HL-60 (cell line): ENCODE data around the gene TSPEAR.

ENCODE experiments used
- DNase-seq, 2 experiments: peaks; one replicate each; pipeline ENCODE4 v3.0.0-alpha.2; 2010 to 2020; ENCODE audit warnings: low read depth in 1 of 2, low spot score in 1 of 2
- H3K27ac ChIP-seq: fragments of 250-450 bp; sonication (Bioruptor Pico); replicated peaks from 2 replicates; pipeline ENCODE4 v1.5.1; 2020; ENCODE audit warnings: mild to moderate bottlenecking, moderate library complexity
- H3K27me3 ChIP-seq: fragments of 250-450 bp; sonication (Bioruptor Pico); 2 replicates; pipeline ENCODE4 v1.5.1; 2021; ENCODE audit warnings: mild to moderate bottlenecking, moderate library complexity; ENCODE audit not compliant: insufficient read depth, poor library complexity, severe bottlenecking
- H3K4me3 ChIP-seq: replicated peaks from 2 replicates; pipeline ENCODE4 v1.5.1; 2011; ENCODE audit warnings: mild to moderate bottlenecking, control low read depth, low read length; ENCODE audit not compliant: insufficient read depth
- CTCF ChIP-seq: IDR thresholded peaks from one replicate; pipeline ENCODE4 v1.5.1; 2011; ENCODE audit warnings: low read length, control low read depth, inconsistent platforms; ENCODE audit not compliant: insufficient read depth
- GABPA ChIP-seq: IDR thresholded peaks from 2 replicates; pipeline ENCODE4 v1.6.1; 2012; ENCODE audit warnings: low read depth
- POLR2AphosphoS5 ChIP-seq: IDR thresholded peaks from 2 replicates; pipeline ENCODE4 v1.6.1; 2012; ENCODE audit warnings: low read depth
- REST ChIP-seq: IDR thresholded peaks from 2 replicates; pipeline ENCODE4 v1.6.1; 2012; ENCODE audit warnings: low read depth; ENCODE audit not compliant: insufficient replicate concordance
- SPI1 ChIP-seq: IDR thresholded peaks from 2 replicates; pipeline ENCODE4 v1.6.1; 2012; ENCODE audit warnings: low read depth, mild to moderate bottlenecking, borderline replicate concordance

TSPEAR gene

GRCh38 chr21:44498280-44499210 is 212.8 kb downstream of the TSPEAR start:
- no peak overlapping the region for H3K4me3 ChIP-seq
- DNase-seq, result no peak
- H3K27me3 ChIP-seq, result no peaks in the 10 kb centered on the region
- H3K27ac ChIP-seq, result no peak overlapping the region
- TF ChIP-seq REST (no peak), SPI1 (no peak), GABPA (no peak), CTCF (no peak)

GRCh38 chr21:44497703-44498126 is 213.7 kb downstream of the TSPEAR start:
- Histone ChIP-seq H3K27me3 (no peaks in the 10 kb centered on the region), H3K27ac (no peak overlapping the region), H3K4me3 (no peak overlapping the region)
- TF ChIP-seq POLR2AphosphoS5 (no peak), SPI1 (no peak), GABPA (no peak), REST (no peak)
- DNase-seq, result no peak

- no peak overlapping the region for H3K27ac ChIP-seq
- no peak for TF ChIP-seq GABPA
- no peak for TF ChIP-seq CTCF
- TF ChIP-seq POLR2AphosphoS5, result no peak
- TF ChIP-seq SPI1, result no peak
- TF ChIP-seq REST, result no peak
Observed at GRCh38 chr21:44496564-44497550, 214.5 kb downstream of the TSPEAR start.

More at GRCh38 chr21:44496564-44497550, 214.5 kb downstream of the TSPEAR start:
- Histone ChIP-seq H3K4me3 (no peak overlapping the region), H3K27me3 (no peaks in the 10 kb centered on the region)
- DNase-seq, result no peak
